Activated CD4-positive, alpha-beta T cell treated with anti-CD3 and anti-CD28 coated beads for 4 hours (primary cell): ENCODE data around the gene HS6ST2.

Experiments used
- DNase-seq, 2 donors: peaks; one replicate each; pipeline ENCODE4 v3.0.0-alpha.2; 2020

The HS6ST2 gene

DNA sequence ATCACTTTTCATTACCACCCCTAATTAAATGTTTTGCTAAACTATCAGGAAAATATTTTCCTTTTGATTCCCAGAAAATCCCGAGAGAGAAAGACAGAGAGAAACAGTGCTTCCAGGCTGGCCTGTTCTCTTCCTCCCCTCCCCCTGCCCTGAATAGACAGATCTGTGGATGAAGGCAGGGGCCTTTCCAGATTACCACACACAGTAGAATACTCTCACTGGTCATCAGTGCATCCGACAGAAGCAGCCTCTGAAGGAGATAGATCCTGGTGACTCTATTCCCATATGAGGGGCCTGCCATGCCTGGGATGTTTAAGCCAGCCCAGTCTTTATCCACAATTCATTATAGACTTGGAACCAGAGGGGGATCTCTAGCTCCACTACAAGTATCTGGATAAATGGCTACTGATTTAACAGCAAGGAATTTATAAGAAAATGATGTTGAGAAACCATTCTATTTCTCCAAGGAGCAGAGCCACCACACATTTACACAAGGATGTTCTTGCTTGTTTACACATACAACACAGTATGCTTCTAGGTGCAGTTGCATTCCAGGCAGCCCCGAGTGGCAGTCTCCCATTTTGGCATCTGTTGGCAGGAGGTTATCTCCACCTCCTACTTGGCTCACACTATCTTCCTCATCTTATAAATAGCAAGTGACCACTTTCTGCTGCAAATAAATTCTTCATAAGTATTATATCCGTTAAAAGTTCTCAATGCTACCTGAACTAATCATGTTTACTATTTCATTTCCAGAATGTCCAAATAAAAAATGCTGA lies 115.8 kb downstream of the HS6ST2 start:
- no peak for DNase-seq

GRCh38 chrX:132837967-132838366 lies 120.5 kb downstream of the HS6ST2 start:
- no peak for DNase-seq

DNA sequence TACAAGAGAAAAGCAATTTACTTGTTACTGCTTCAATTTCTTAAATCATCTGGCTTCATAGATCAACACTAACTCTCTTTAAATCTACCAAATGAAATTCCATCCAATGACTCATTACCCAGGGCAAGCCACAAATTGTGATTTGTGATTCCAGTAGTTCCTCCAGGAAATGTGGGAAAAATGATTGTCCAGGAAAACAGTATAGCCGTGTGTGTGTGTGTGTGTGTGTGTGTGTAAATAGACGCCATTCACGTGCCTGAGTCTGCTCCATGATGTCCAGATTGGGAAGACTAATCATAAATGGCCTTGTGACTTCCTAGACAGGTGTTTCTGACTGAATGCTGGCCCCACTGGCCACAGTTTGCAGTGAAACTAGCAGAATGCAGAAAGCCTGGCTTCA lies 121.3 kb downstream of the HS6ST2 start:
- DNase-seq = no peak

- no peak for DNase-seq
Measured at GRCh38 chrX:132836471-132836870, 122.0 kb downstream of the HS6ST2 start.

- DNase-seq = no peak
Measured at GRCh38 chrX:132834741-132835140, 123.7 kb downstream of the HS6ST2 start.

- no peak for DNase-seq
Measured at GRCh38 chrX:132834109-132834508, 124.3 kb downstream of the HS6ST2 start.

GRCh38 chrX:132833373-132833772 lies 125.1 kb downstream of the HS6ST2 start:
- DNase-seq = no peak

DNA sequence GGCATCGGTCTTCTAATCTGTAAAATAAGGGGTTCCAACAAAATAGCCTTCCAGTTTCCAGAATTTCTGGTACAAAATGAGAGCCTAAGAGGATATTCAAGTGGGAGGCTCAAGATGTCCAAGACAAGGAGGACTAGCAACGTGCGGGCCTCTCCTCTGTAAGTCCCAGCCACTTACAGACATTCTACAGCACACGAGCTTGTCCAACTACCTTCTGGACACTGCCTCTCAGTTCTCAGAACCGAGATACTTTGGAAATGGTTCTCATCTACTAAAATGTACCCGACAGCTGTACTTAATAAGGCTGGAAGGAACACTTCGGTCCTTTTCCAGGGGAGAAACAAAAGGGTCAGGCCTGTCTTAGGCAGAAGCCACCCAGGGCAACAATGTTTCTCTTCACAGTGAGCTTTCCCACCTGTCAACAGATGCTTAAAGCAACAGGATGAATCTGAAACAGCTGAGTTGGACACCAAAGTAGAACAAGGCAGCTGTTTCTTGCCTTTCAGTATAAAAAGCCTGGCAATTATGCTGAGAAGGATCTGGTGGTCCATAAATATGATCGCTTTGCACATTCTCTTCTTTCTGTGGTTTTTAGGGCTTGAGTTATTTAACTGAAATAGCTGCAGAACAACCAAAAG lies 127.0 kb downstream of the HS6ST2 start:
- no peak for DNase-seq

- no peak for DNase-seq
Measured at GRCh38 chrX:132822634-132823012, 135.8 kb downstream of the HS6ST2 start.

GRCh38 chrX:132821974-132822633 lies 136.3 kb downstream of the HS6ST2 start:
- DNase-seq = no peak

GRCh38 chrX:132820675-132821074 lies 137.8 kb downstream of the HS6ST2 start:
- DNase-seq = no peak

- DNase-seq = no peak
Measured at GRCh38 chrX:132819711-132820264, 138.6 kb downstream of the HS6ST2 start.

DNA sequence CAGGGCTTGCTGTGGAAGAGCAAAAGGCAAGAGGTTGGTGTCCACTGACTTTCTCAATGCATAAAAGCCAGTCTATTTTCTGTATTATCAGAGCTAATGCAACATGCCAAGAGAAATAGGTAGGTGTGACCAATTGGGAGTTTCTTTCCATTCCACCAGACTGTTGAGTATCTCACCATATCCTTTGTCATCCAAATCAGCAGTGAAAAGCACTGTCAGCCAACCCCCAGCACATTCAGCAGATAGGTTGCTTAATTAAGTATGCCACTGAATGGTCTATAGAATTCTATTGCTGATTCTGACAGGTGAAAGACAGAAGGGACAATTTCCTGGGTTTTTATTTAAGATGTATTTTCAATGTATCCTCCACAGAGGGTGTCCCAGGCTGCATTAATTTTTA lies 139.8 kb downstream of the HS6ST2 start:
- no peak for DNase-seq

GRCh38 chrX:132815643-132816042 lies 142.8 kb downstream of the HS6ST2 start:
- DNase-seq = no peak

DNA sequence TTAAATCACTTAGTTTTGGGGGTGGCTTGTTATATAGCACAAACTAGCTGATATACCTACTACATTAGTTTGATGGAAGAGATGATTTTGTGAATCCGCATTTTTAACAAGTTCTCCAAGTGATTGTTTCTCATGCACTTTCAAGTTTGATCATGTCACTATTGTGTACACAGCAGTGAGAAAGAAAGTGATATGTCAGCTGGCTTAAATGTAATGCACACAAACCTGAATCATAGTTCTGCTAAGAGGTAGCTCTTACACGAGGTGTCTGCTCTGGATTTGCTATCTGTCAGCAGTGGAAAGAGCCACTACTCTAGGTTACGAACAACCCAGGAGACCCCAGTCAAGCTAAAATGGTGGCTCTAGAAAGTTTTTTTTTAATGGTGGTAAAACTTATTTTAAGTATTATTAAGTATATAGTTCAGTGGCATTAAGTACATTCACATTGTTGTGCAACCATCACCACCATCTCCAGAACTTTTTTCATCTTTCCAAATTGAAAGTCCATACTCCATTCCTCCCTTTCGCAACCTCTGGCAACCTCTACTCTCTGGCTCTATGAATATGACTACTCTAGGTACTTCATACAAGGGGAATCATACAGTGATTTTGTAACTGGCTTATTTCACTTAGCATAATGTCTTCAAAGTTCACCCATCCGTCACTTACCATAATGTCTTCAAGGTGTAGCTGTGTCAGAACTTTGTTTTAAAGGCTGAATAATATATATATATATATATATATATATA lies 147.3 kb downstream of the HS6ST2 start:
- DNase-seq = no peak

DNA sequence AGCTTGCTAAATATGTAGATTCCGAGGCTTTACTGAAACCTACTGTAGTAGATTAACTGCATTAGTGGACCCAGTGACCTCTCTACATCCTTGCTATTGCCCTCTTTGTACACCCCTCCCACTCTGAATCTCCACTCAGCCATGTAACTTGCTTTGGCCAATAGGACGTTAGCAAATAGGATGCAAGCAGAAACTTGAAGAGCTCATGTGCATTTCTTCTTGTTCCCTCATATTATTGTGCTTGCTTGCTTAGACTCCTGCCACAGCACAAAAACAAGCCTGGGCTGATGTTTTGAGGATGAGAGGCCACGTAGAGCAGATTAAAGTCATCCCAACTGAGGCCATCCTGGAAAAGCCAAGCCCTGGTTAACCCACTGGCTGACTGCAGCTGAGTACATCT lies 147.9 kb downstream of the HS6ST2 start:
- no peak for DNase-seq

DNA sequence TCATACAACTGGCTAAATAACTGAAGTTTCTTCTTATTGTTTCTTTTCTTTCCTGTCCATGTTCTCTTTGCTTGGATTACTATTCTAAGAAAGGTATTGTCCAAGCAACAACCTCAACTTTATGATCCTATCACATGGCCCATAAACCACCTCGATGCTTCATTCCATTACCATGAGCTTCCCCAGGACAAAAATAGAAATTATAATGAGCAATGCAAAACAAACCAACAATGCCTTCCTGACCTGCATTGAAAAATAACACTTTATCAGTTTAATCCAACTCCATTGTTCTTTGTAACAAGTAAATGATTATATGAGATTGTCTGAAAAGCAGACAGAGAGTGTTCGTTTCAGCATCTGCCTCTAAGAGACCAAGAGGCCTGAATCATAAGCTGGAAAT lies 148.8 kb downstream of the HS6ST2 start:
- DNase-seq = no peak

GRCh38 chrX:132807411-132808030 lies 150.9 kb downstream of the HS6ST2 start:
- no peak for DNase-seq

- no peak for DNase-seq
Measured at GRCh38 chrX:132802033-132802432, 156.4 kb downstream of the HS6ST2 start.

GRCh38 chrX:132795181-132795580 lies 163.2 kb downstream of the HS6ST2 start:
- no peak for DNase-seq

DNA sequence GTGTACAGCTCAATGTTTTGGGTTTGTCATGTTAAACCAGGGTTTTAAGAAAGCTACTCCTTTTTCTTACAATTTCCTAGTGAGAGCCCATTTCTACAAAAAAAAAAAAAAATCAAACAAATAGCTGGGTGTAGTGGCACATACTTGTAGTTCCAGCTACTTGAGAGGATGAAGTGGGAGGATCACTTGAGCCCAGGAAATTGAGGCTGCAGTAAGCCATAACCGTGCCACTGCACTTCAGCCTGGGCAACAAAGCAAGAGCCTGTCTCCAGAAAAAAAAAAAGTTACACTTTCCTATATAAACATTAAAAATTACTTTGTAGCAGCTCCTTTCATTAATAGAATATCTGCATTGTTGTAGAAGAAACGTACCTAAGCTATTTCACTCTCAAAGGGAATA lies 166.7 kb downstream of the HS6ST2 start:
- no peak for DNase-seq

GRCh38 chrX:132790329-132790728 lies 168.1 kb downstream of the HS6ST2 start:
- DNase-seq = no peak

DNA sequence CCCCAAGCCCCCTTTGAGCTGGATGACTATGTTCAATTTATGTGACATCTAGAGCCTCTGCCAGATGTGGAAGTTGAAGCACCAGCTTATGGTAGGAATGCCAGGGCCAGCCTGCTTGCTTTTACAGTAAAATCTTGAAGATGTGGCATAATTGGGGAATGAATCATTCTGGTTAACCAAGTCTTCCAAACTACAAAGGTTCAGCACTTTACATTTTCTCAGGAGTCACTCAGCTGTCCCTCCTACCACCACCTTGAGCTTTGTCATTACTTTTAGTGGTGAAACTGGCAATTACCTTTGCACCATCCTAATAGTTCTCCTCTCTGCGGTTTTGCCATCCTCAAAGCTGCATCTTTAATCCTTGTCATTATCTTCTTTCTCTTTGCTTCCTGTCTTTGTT lies 172.2 kb downstream of the HS6ST2 start:
- no peak for DNase-seq
